Urinary bladder (tissue), 4 donors: ENCODE measurements around the gene CCR3. TPM values are rescaled to one million over a fixed set of nuclear protein-coding genes. Genes with fewer than 3 reads are reported as not detected.

Experiments
- DNase-seq: peaks from one replicate; pipeline ENCODE4 v3.0.0-alpha.2; 2015; ENCODE audit errors: extremely low spot score
- H3K27ac ChIP-seq: one replicate; pipeline ENCODE4 v1.5.1; 2013; ENCODE audit warnings: low read depth, mild to moderate bottlenecking, moderate library complexity
- H3K36me3 ChIP-seq: one replicate; pipeline ENCODE4 v1.6.1; 2013; ENCODE audit warnings: mild to moderate bottlenecking, moderate library complexity; ENCODE audit not compliant: insufficient read depth
- H3K4me1 ChIP-seq: one replicate; pipeline ENCODE4 v1.6.1; 2013; ENCODE audit warnings: mild to moderate bottlenecking, moderate library complexity; ENCODE audit not compliant: insufficient read depth
- H3K4me3 ChIP-seq: one replicate; pipeline ENCODE4 v1.5.1; 2013; ENCODE audit warnings: low read depth, low read length
- WGBS: extraction: QIAGEN DNeasy Blood & Tissue Kit; methylation state at CpG from one replicate; pipeline ENCODE4 v1.1.7; 2013; 5-methylcytosine and 5-hydroxymethylcytosine counted together
- polyA plus RNA-seq: library from polyadenylated mRNA; stranded (reverse); fragments of 200-250 nt; gene quantifications from one replicate; pipeline ENCODE4 v1.2.3, GENCODE V29; 2013
- total RNA-seq: library from RNA; depleted of rRNA; stranded (reverse); fragments of >200 nt; gene quantifications from one replicate; pipeline ENCODE4 v1.2.3, GENCODE V29; 2014
- donor health status: healthy with polysubstance abuse.
- donor health status: healthy.

The CCR3 gene
- total and polyA plus RNA-seq, 2 donors, result not detected

DNA sequence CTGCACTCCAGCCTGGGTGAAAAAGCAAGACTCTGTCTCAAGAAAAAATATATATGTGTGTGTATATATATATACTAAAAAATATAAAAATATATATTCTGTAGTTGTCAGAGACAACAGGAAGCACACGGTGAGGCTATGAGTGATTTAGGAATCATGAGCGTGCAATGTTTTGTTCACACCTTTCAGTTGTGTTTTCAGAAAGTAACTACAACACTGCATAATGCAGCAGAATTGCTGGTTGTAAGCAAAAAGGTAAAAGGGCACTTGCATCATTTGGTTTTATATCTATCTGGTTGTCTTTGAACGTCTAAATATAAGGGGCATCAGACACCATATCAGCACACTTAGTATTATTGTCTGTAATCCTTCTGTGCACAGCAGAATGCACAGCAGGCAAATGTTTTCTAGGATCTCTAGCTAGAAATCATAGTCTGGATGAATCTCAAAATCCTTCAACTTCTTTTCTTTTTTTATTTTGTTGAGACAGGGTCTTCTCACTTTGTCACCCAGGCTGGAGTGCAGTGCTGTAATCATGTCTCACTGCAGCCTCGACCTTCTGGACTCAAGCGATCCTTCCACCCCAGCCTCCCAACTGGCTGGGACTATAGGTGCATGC, 44.8 kb downstream of the CCR3 start:
- WGBS, result 77% methylated on average over 5 of the region's 5 CpGs
- H3K36me3 ChIP-seq, result no peaks in the 10 kb centered on the region
- no peaks in the 10 kb centered on the region for H3K4me1 ChIP-seq
- DNase-seq, result no peak
- no peak overlapping the region for H3K27ac ChIP-seq
- no peak overlapping the region for H3K4me3 ChIP-seq

DNA sequence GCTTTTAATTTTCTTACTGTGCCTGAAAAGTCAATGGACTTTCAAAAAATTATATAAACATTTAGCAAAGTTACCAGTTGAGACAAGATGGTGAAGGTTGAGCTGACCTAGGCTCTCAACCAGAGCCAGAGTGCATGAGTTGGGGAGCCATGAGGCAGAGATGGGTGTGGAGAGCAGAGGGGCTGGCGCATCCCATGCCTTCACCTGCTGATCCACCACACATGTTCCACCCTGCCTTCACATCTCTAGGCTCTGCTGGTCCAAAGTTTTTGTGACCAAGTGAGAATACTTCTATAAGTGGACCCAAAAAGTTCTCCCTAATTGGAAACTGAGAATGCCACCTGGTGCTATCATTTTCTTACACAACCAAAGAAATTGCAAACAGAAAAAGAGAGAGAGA, 47.3 kb downstream of the CCR3 start:
- H3K4me3 ChIP-seq, result no peak overlapping the region
- 94% methylated on average over 1 of the region's 1 CpG for WGBS
- no peak for DNase-seq

DNA sequence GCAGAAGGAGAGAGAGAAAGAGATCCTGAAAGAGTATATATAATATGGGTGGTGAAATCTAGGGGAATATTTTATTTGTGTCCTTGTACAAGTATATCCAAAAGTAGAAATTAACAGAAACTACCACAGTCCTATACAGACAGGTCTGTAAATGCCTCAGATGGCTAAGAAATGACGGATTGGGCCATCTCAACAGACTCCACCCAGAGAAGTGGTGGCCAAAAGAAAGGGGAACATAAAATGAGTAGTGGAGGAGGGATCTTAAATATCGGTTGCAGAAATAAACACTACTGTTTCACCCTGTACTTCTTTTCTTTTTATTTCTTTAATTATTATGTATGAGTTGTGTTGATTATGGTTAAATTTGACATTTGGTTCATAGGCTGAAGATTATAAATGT, 47.7 kb downstream of the CCR3 start:
- no peaks in the 10 kb centered on the region for H3K36me3 ChIP-seq
- WGBS, result 77% methylated on average over 2 of the region's 2 CpGs
- H3K4me1 ChIP-seq, result no peaks in the 10 kb centered on the region
- no peak overlapping the region for H3K4me3 ChIP-seq
- DNase-seq, result no peak
- no peak overlapping the region for H3K27ac ChIP-seq

More for the DNA sequence above, 47.3 kb downstream of the CCR3 start:
- H3K36me3 ChIP-seq, result no peaks in the 10 kb centered on the region
- no peaks in the 10 kb centered on the region for H3K4me1 ChIP-seq
- no peak overlapping the region for H3K27ac ChIP-seq

DNA sequence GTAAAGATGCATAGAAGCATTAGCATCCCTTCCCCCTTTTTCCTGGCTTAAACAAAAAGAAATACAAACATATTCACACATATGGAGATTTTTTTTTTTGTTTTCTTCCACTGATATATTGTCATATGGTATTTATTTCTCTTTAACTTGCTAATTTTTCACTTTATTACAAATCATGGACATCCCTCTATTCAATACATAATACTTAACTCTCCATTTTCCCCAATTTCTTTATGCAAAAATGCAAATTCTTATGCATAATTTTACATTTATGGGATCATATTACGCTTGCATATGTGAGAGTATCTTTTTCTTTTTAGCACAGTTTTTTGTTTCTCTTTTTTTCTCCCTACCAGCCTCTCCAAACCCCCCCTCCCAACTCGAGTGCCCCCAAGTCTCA, 48.8 kb downstream of the CCR3 start:
- Histone ChIP-seq H3K4me3 (no peak overlapping the region), H3K4me1 (no peaks in the 10 kb centered on the region), H3K27ac (no peak overlapping the region), H3K36me3 (no peaks in the 10 kb centered on the region)
- no peak for DNase-seq
- WGBS, result 78% methylated on average over 2 of the region's 2 CpGs

DNA sequence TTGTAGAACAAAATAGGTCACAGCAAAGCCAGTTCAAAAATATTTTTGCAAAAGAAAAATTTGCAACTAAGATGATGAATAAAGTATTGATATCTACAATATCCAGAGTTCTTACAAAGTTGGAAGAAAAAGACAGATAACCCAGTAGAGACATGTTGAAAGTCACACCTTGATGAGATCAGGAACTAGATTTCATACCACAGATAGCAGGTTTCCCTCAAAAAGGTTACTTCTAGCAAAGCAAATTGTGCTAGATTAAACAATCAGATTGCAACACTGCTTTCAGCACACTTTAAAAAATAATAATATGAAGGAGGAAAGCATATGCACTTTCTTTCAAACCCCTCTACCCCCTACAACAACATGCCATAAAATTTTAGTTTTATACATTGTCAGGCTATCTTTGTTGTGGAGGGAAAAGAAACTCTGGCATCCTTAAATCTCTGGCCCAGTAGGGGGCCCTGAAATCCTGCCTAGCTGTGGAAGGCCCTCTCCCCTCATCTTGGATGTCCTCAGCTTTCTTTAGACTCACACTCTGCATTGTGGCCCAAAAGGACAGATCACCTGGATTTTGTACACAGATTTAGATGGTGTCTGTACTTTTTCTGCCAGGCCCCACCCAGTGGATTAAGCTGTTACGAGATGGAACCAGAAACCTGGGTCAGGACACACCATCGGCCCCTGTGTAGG, 50.9 kb downstream of the CCR3 start:
- Histone ChIP-seq H3K4me3 (no peak overlapping the region), H3K4me1 (no peaks in the 10 kb centered on the region), H3K36me3 (no peaks in the 10 kb centered on the region), H3K27ac (no peak overlapping the region)
- WGBS, result 68% methylated on average over 2 of the region's 2 CpGs
- DNase-seq, result no peak

DNA sequence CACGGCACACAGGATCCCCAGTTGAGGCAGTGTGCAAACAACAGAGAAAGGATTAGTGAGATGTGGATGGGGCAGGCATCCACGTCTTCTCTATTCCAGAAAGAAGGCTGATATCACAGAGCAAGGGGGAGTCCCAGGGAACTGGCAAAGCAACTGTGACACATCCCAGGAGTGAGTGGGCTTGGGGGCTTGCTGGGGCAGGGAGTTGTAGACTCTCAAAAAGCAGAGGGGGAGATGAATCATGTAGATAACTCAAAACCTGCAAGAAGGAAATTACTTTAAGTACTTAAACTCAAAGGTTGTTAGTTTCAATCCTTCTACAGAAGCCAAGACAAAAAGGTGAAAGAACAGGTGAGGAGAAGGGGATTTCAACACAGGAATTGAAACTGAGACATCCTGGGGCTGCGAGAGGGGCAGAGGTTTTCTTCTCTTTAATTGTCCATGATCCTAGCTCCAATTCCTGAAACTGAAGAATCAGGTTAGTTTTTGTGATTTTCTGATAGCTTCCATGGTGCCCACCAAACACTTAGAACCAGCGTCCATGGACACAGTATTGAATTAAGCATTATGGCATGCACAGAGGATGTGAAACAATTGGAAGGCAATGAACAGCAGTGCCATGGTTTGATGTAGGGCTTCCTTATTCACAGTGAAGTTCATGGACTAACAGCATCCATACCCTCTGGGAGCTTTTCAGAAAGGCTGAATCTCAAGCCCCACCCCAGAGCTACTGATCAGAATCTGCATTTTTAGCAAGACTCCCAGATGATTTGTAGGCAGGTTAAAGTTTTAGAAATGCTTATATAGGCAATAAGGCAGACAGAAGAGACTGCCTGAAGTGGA, 52.0 kb downstream of the CCR3 start:
- Histone ChIP-seq H3K4me3 (no peak overlapping the region), H3K4me1 (no peaks in the 10 kb centered on the region), H3K27ac (no peak overlapping the region), H3K36me3 (no peaks in the 10 kb centered on the region)
- WGBS, result 74% methylated on average over 4 of the region's 4 CpGs
- DNase-seq, result no peak

- Histone ChIP-seq H3K4me1 (no peaks in the 10 kb centered on the region), H3K4me3 (no peak overlapping the region), H3K36me3 (no peaks in the 10 kb centered on the region), H3K27ac (no peak overlapping the region)
- WGBS, result 89% methylated on average over 1 of the region's 1 CpG
- no peak for DNase-seq
These were observed 54.6 kb downstream of the CCR3 start for GRCh38 chr3:46296826-46297225.

GRCh38 chr3:46297658-46298423, 55.6 kb downstream of the CCR3 start:
- H3K4me1 ChIP-seq, result no peaks in the 10 kb centered on the region
- DNase-seq, result no peak
- H3K4me3 ChIP-seq, result no peak overlapping the region
- no peak overlapping the region for H3K27ac ChIP-seq
- H3K36me3 ChIP-seq, result no peaks in the 10 kb centered on the region
- WGBS, result 53% methylated on average over 9 of the region's 9 CpGs

- no peaks in the 10 kb centered on the region for H3K4me1 ChIP-seq
- H3K4me3 ChIP-seq, result no peak overlapping the region
- 75% methylated on average over 9 of the region's 9 CpGs for WGBS
- DNase-seq, result no peak
- no peaks in the 10 kb centered on the region for H3K36me3 ChIP-seq
- H3K27ac ChIP-seq, result no peak overlapping the region
These were observed 56.8 kb downstream of the CCR3 start for GRCh38 chr3:46298871-46299607.

GRCh38 chr3:46299608-46300460, 57.6 kb downstream of the CCR3 start:
- no peak overlapping the region for H3K27ac ChIP-seq
- DNase-seq, result no peak
- 75% methylated on average over 5 of the region's 5 CpGs for WGBS
- no peak overlapping the region for H3K4me3 ChIP-seq
- no peaks in the 10 kb centered on the region for H3K36me3 ChIP-seq
- no peaks in the 10 kb centered on the region for H3K4me1 ChIP-seq

DNA sequence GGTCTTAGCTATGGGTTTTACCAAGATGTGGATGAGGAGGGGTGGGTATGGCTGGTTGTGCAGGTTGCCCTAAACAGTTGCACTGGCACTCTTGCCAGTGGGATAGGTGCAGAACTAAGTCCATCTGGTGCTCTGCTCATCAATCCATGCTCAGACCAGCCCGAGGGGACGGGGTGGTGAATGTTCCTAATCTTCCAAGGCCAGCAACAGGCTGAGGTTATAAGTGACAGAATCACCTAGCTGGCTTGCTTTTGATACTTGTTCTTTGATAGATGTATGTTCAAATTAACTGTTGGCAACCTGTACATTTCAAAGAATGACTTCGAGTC, 58.2 kb downstream of the CCR3 start:
- H3K27ac ChIP-seq, result no peak overlapping the region
- H3K4me3 ChIP-seq, result no peak overlapping the region
- DNase-seq, result no peak
- no peaks in the 10 kb centered on the region for H3K4me1 ChIP-seq
- 73% methylated on average over 3 of the region's 3 CpGs for WGBS
- no peaks in the 10 kb centered on the region for H3K36me3 ChIP-seq

GRCh38 chr3:46301122-46301835, 59.0 kb downstream of the CCR3 start:
- DNase-seq, result no peak
- 76% methylated on average over 7 of the region's 7 CpGs for WGBS
- H3K36me3 ChIP-seq, result no peaks in the 10 kb centered on the region
- H3K27ac ChIP-seq, result no peak overlapping the region
- H3K4me3 ChIP-seq, result no peak overlapping the region
- H3K4me1 ChIP-seq, result no peaks in the 10 kb centered on the region
